ENCODE results near the gene TAF1. TPM values are rescaled to one million over a fixed set of nuclear protein-coding genes. Genes with fewer than 3 reads are reported as not detected.

TAF1 gene
- total and polyA plus RNA-seq, 2 of the 8 experiments (the other 6 are each of a cell fraction or from before 2014, with no cell fraction given), result 6.3 to 30.2 TPM

DNA sequence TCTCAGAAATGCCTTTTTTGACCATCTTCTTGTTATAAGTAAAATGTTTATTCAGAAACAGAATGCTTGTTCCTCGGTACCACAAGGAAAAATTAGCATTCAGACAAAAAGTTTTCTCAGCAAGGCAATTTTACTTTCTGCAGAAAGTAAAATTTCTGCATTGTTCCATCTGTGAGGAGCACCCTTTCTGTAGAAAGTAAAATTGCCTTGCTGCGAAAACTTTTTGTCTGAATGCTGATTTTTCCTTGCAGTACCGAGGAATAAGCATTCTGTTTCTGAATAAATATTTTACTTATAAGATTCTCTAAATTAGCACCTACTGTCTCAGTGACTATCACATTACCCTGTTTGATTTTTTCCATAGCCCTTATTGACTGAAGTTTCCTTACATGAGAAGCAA, 39.8 kb upstream of the TAF1 start:
- TF ChIP-seq EGR1 (IDR thresholded peaks at IDR 0.05; ENCODE audit: borderline replicate concordance, low read depth, low read length) (no peak), SRF (IDR thresholded peaks at IDR 0.05; ENCODE audit: low read depth, low read length) (no peak), RAD21 (IDR thresholded peaks at IDR 0.05 in 1 of 2, conservative IDR thresholded peaks at IDR 0.05 in 1 of 2; ENCODE audit: low read depth in 2 of 2, low read length in 2 of 2) (no peak), CHD1 (IDR thresholded peaks at IDR 0.05; ENCODE audit: low read depth, low read length) (no peak), SP4 (IDR thresholded peaks at IDR 0.05; ENCODE audit: low read length) (no peak), CREB1 (IDR thresholded peaks at IDR 0.05) (no peak), CTBP2 (IDR thresholded peaks at IDR 0.05; ENCODE audit: borderline replicate concordance, insufficient read depth, insufficient read length, low read length) (no peak), EP300 (IDR thresholded peaks at IDR 0.05; ENCODE audit: borderline replicate concordance in 1 of 2, low read depth in 2 of 2, low read length in 2 of 2) (no peak), PHF8 (conservative IDR thresholded peaks at IDR 0.05; ENCODE audit: low read depth, low read length) (no peak)
- TF ChIP-seq, protein P1, sequence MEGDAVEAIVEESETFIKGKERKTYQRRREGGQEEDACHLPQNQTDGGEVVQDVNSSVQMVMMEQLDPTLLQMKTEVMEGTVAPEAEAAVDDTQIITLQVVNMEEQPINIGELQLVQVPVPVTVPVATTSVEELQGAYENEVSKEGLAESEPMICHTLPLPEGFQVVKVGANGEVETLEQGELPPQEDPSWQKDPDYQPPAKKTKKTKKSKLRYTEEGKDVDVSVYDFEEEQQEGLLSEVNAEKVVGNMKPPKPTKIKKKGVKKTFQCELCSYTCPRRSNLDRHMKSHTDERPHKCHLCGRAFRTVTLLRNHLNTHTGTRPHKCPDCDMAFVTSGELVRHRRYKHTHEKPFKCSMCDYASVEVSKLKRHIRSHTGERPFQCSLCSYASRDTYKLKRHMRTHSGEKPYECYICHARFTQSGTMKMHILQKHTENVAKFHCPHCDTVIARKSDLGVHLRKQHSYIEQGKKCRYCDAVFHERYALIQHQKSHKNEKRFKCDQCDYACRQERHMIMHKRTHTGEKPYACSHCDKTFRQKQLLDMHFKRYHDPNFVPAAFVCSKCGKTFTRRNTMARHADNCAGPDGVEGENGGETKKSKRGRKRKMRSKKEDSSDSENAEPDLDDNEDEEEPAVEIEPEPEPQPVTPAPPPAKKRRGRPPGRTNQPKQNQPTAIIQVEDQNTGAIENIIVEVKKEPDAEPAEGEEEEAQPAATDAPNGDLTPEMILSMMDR (IDR thresholded peaks at IDR 0.05; ENCODE audit: control extremely low read depth in 1 of 3, insufficient read depth in 1 of 3, low read depth in 1 of 3, low read length in 3 of 3), result no peak
- Histone ChIP-seq H3K18ac (ENCODE audit: extremely low read depth, low read length) (no peak overlapping the region), H3K27me3 (replicated peaks in 1 of 4; ENCODE audit: control insufficient read depth in 3 of 4, extremely low read depth in 1 of 4, insufficient read depth in 3 of 4, low read length in 3 of 4) (no peaks in the 10 kb centered on the region), H4K5ac (ENCODE audit: insufficient read length, low read depth, low read length) (no peak overlapping the region), H3K4me2 (ENCODE audit: insufficient read depth in 1 of 2, low read depth in 2 of 2, low read length in 2 of 2) (no peak overlapping the region), H2BK5ac (ENCODE audit: low read depth, low read length) (no peak overlapping the region), H3K36me3 (ENCODE audit: control insufficient read depth in 2 of 4, insufficient read depth in 4 of 4, low read length in 3 of 4) (no peaks in the 10 kb centered on the region), H3K4me3 (ENCODE audit: extremely low read depth in 1 of 4, insufficient read depth in 2 of 4, low read depth in 3 of 4, low read length in 4 of 4) (no peak overlapping the region), H3K23ac (ENCODE audit: insufficient read length) (no peak overlapping the region), H2BK120ac (replicated peaks; ENCODE audit: low read depth, low read length) (no peak overlapping the region), H2AFZ (ENCODE audit: low read length) (no peak overlapping the region), H3K23me2 (ENCODE audit: low read depth, low read length) (no peaks in the 10 kb centered on the region), H2BK20ac (ENCODE audit: low read length) (no peak overlapping the region), H3K14ac (ENCODE audit: insufficient read length) (no peak overlapping the region), H4K91ac (replicated peaks; ENCODE audit: insufficient read length, low read length) (no peak overlapping the region), H3K79me2 (ENCODE audit: control insufficient read depth in 1 of 2, insufficient read depth in 2 of 2, low read length in 2 of 2) (no peaks in the 10 kb centered on the region), H3K9me3 (ENCODE audit: insufficient read depth in 2 of 2, low read depth in 1 of 2, low read length in 1 of 2) (no peaks in the 10 kb centered on the region), H2AK5ac (ENCODE audit: low read depth, low read length) (no peak overlapping the region), H2BK12ac (ENCODE audit: low read depth, low read length) (no peak overlapping the region), H3K4me1 (replicated peaks in 1 of 4; ENCODE audit: control insufficient read depth in 3 of 4, insufficient read depth in 4 of 4, low read length in 3 of 4) (no peaks in the 10 kb centered on the region), H3K9ac (replicated peaks in 1 of 4; ENCODE audit: extremely low read depth in 1 of 4, low read depth in 3 of 4, low read length in 3 of 4) (no peak overlapping the region), H3K4ac (replicated peaks; ENCODE audit: insufficient read length, low read depth, low read length) (no peak overlapping the region), H2BK15ac (ENCODE audit: low read length) (no peak overlapping the region), H4K8ac (ENCODE audit: extremely low read depth, insufficient read depth, low read length) (no peak overlapping the region), H3K56ac (replicated peaks; ENCODE audit: insufficient read length, low read depth, low read length) (no peak overlapping the region), H3K27ac (ENCODE audit: low read depth, low read length) (no peak overlapping the region), H3K79me1 (ENCODE audit: low read depth, low read length) (no peaks in the 10 kb centered on the region), H4K20me1 (replicated peaks in 1 of 2; ENCODE audit: control insufficient read depth in 1 of 2, insufficient read depth in 2 of 2, low read length in 2 of 2) (no peaks in the 10 kb centered on the region)
- POLR2A ChIA-PET (ENCODE audit: partially characterized antibody), result no interaction called here
- CTCF ChIA-PET (ENCODE audit: partially characterized antibody), result no interaction called here
- 93% methylated on average over 3 of the region's 3 CpGs; no CpG with 5 or more reads in 1 of the 2 experiments for WGBS, 2 experiments (ENCODE audit: extremely low coverage in 1 of 2, insufficient coverage in 1 of 2, insufficient read length in 1 of 2, insufficient replicate concordance in 2 of 2, low coverage in 1 of 2, low lambda C conversion rate in 2 of 2, missing lambda C conversion rate in 1 of 2)
- FAIRE-seq, result no peak
- no peak for DNase-seq (ENCODE audit: low read depth in 1 of 2, low spot score in 2 of 2)

All from H1 (cell line).